Stimulated activated naive B cell treated with anti-CD40 and anti-IgM and Interleukin-4, amounts not matched to agents 10 μg/mL and 1 μg/mL and 100 μg/mL, for 72 hours (primary cell): ENCODE measurements around the gene GSTO1.

ENCODE experiments used
- ATAC-seq, 2 donors: fragments of 150-1000 bp; cut with Tn5 transposase; replicated peaks; 2 replicates each; pipeline ENCODE4 v1.10.0; 2021; ENCODE audit warnings: moderate library complexity in 1 of 2
- DNase-seq: peaks from one replicate; pipeline ENCODE4 v3.0.0; 2021
- H3K27ac Mint-ChIP-seq: one replicate; pipeline ENCODE4 v1.8.0; 2022; ENCODE audit warnings: mild to moderate bottlenecking, mixed read lengths
- H3K27me3 Mint-ChIP-seq, 2 donors: one replicate each; pipeline ENCODE4 v1.8.0; 2022; ENCODE audit warnings: mixed read lengths in 2 of 2
- H3K36me3 Mint-ChIP-seq, 2 donors: one replicate each; pipeline ENCODE4 v1.8.0; 2022; ENCODE audit warnings: mixed read lengths in 2 of 2, mild to moderate bottlenecking in 1 of 2
- H3K4me1 Mint-ChIP-seq, 2 donors: one replicate each; pipeline ENCODE4 v1.8.0; 2022; ENCODE audit warnings: mixed read lengths in 2 of 2, mild to moderate bottlenecking in 1 of 2
- H3K4me3 Mint-ChIP-seq, 2 donors: one replicate each; pipeline ENCODE4 v1.8.0; 2022; ENCODE audit warnings: mild to moderate bottlenecking in 2 of 2, mixed read lengths in 2 of 2, moderate library complexity in 1 of 2
- H3K9me3 Mint-ChIP-seq, 2 donors: one replicate each; pipeline ENCODE4 v1.8.0; 2022; ENCODE audit warnings: mixed read lengths in 2 of 2, mild to moderate bottlenecking in 1 of 2

Gene GSTO1

GRCh38 chr10:104299031-104299904 is 44.6 kb downstream of the GSTO1 start:
- Mint-ChIP-seq H3K4me1 (peaks cover 0 to 6% of the 10 kb centered on the region in 2 donors), H3K27ac (no peak overlapping the region), H3K27me3 (peaks cover 18 to 24% of the 10 kb centered on the region in 2 donors), H3K36me3 (no peaks in the 10 kb centered on the region), H3K4me3 (no peak overlapping the region), H3K9me3 (no peaks in the 10 kb centered on the region)
- ATAC-seq (no peak), DNase-seq (no peak)

- H3K27ac Mint-ChIP-seq, result no peak overlapping the region
- peaks cover 18 to 24% of the 10 kb centered on the region in 2 donors for H3K27me3 Mint-ChIP-seq
- peaks cover 0 to 6% of the 10 kb centered on the region in 2 donors for H3K4me1 Mint-ChIP-seq
- ATAC-seq (no peak), DNase-seq (no peak)
- no peaks in the 10 kb centered on the region for H3K9me3 Mint-ChIP-seq
- H3K36me3 Mint-ChIP-seq, result no peaks in the 10 kb centered on the region
- H3K4me3 Mint-ChIP-seq, result no peak overlapping the region
These were observed 45.5 kb downstream of the GSTO1 start for GRCh38 chr10:104300002-104300735.

- ATAC-seq, result no peak
- H3K4me1 Mint-ChIP-seq, result peaks cover 3 to 10% of the 10 kb centered on the region in 2 donors
These were observed 46.1 kb downstream of the GSTO1 start for GRCh38 chr10:104300736-104301292.

GRCh38 chr10:104301907-104302690 is 47.4 kb downstream of the GSTO1 start:
- H3K4me1 Mint-ChIP-seq, result peaks cover 6 to 14% of the 10 kb centered on the region in 2 donors
- H3K36me3 Mint-ChIP-seq, result no peaks in the 10 kb centered on the region
- no peak overlapping the region for H3K4me3 Mint-ChIP-seq
- DNase-seq (no peak), ATAC-seq (no peak)
- H3K9me3 Mint-ChIP-seq, result no peaks in the 10 kb centered on the region
- peaks cover 15 to 18% of the 10 kb centered on the region in 2 donors for H3K27me3 Mint-ChIP-seq
- no peak overlapping the region for H3K27ac Mint-ChIP-seq

More at GRCh38 chr10:104300736-104301292, 46.1 kb downstream of the GSTO1 start:
- H3K36me3 Mint-ChIP-seq, result no peaks in the 10 kb centered on the region
- no peaks in the 10 kb centered on the region for H3K9me3 Mint-ChIP-seq
- H3K27ac Mint-ChIP-seq, result no peak overlapping the region
- H3K27me3 Mint-ChIP-seq, result peaks cover 18% of the 10 kb centered on the region in 2 donors
- no peak overlapping the region for H3K4me3 Mint-ChIP-seq
- DNase-seq, result no peak

- H3K9me3 Mint-ChIP-seq, result no peaks in the 10 kb centered on the region
- peaks cover 14 to 17% of the 10 kb centered on the region in 2 donors for H3K27me3 Mint-ChIP-seq
- H3K4me1 Mint-ChIP-seq, result peaks cover 18 to 28% of the 10 kb centered on the region in 2 donors
- H3K27ac Mint-ChIP-seq, result no peak overlapping the region
- DNase-seq, result no peak
- no peak for ATAC-seq
- no peaks in the 10 kb centered on the region for H3K36me3 Mint-ChIP-seq
- H3K4me3 Mint-ChIP-seq, result no peak overlapping the region
These were observed 49.1 kb downstream of the GSTO1 start for GRCh38 chr10:104303594-104304355.

GRCh38 chr10:104304356-104304745 is 49.7 kb downstream of the GSTO1 start:
- H3K27ac Mint-ChIP-seq, result no peak overlapping the region
- no peak for DNase-seq
- H3K9me3 Mint-ChIP-seq, result no peaks in the 10 kb centered on the region
- peaks cover 21 to 31% of the 10 kb centered on the region in 2 donors for H3K4me1 Mint-ChIP-seq
- H3K27me3 Mint-ChIP-seq, result peaks cover 9 to 12% of the 10 kb centered on the region in 2 donors
- no peak overlapping the region for H3K4me3 Mint-ChIP-seq
- no peak for ATAC-seq
- no peaks in the 10 kb centered on the region for H3K36me3 Mint-ChIP-seq

GRCh38 chr10:104304927-104305326 is 50.2 kb downstream of the GSTO1 start:
- peaks cover 6 to 8% of the 10 kb centered on the region in 2 donors for H3K27me3 Mint-ChIP-seq
- H3K4me3 Mint-ChIP-seq, result no peak overlapping the region
- H3K27ac Mint-ChIP-seq, result no peak overlapping the region
- ATAC-seq (no peak), DNase-seq (no peak)
- no peaks in the 10 kb centered on the region for H3K36me3 Mint-ChIP-seq
- peaks cover 21 to 31% of the 10 kb centered on the region in 2 donors for H3K4me1 Mint-ChIP-seq
- H3K9me3 Mint-ChIP-seq, result no peaks in the 10 kb centered on the region

- Mint-ChIP-seq H3K4me3 (no peak overlapping the region), H3K9me3 (no peaks in the 10 kb centered on the region), H3K4me1 (peaks cover 25 to 31% of the 10 kb centered on the region in 2 donors), H3K36me3 (peaks cover 0 to 8% of the 10 kb centered on the region in 2 donors), H3K27ac (no peak overlapping the region), H3K27me3 (no peaks in the 10 kb centered on the region)
- DNase-seq (no peak), ATAC-seq (no peak)
These were observed 52.2 kb downstream of the GSTO1 start for GRCh38 chr10:104306897-104307296.

- no peaks in the 10 kb centered on the region for H3K9me3 Mint-ChIP-seq
- ATAC-seq, result no peak
- no peak for DNase-seq
These were observed 53.1 kb downstream of the GSTO1 start for GRCh38 chr10:104307576-104308438.

GRCh38 chr10:104308439-104308903 is 53.8 kb downstream of the GSTO1 start:
- DNase-seq, result no peak
- Mint-ChIP-seq H3K9me3 (no peaks in the 10 kb centered on the region), H3K36me3 (peaks cover 3 to 15% of the 10 kb centered on the region in 2 donors), H3K27me3 (no peaks in the 10 kb centered on the region), H3K4me3 (no peak overlapping the region), H3K27ac (peak overlapping the region; percentile 63), H3K4me1 (peaks cover 25 to 38% of the 10 kb centered on the region in 2 donors)
- peak; percentile 43 to 45 for ATAC-seq

More at GRCh38 chr10:104307576-104308438, 53.1 kb downstream of the GSTO1 start:
- H3K4me1 Mint-ChIP-seq, result peaks cover 25 to 37% of the 10 kb centered on the region in 2 donors
- peak overlapping the region; percentile 63 for H3K27ac Mint-ChIP-seq
- H3K27me3 Mint-ChIP-seq, result no peaks in the 10 kb centered on the region
- H3K4me3 Mint-ChIP-seq, result no peak overlapping the region
- H3K36me3 Mint-ChIP-seq, result peaks cover 3 to 15% of the 10 kb centered on the region in 2 donors

- no peak for ATAC-seq
These were observed 55.6 kb downstream of the GSTO1 start for GRCh38 chr10:104309980-104310978.

More at GRCh38 chr10:104309980-104310978, 55.6 kb downstream of the GSTO1 start:
- Mint-ChIP-seq H3K4me3 (no peak overlapping the region), H3K27me3 (no peaks in the 10 kb centered on the region), H3K4me1 (peaks cover 25 to 40% of the 10 kb centered on the region in 2 donors), H3K36me3 (peaks cover 4 to 15% of the 10 kb centered on the region in 2 donors), H3K27ac (no peak overlapping the region), H3K9me3 (no peaks in the 10 kb centered on the region)
- DNase-seq, result no peak
